HepG2 (cell line): ENCODE results near the gene SH2B2. TPM values are rescaled to one million over a fixed set of nuclear protein-coding genes. Genes with fewer than 3 reads are reported as not detected.

Experiments used
- ATAC-seq: fragments of 200-7000 bp; cut with Tn5 transposase; 3 replicates; pipeline ENCODE4 v1.9.1; 2020; ENCODE audit warnings: mild to moderate bottlenecking, moderate library complexity
- BruUV-seq: library from RNA; stranded (reverse); fragments of 400-500 nt; replicated peaks from 2 replicates; lab custom pipeline; 2021; lab: Mats Ljungman, UMichigan
- CTCF ChIA-PET: fragments of 300-600 bp; formaldehyde crosslinking; extraction: SDS; loops from one replicate; lab custom pipeline; 2021; ENCODE audit warnings: low total read pairs, inconsistent platforms, low intra/inter-chr PET ratio; lab: Yijun Ruan, JAX
- POLR2A ChIA-PET: fragments of 350-600 bp; sonication (Branson Sonifier 250); formaldehyde crosslinking; loops from one replicate; lab custom pipeline; 2020; ENCODE audit warnings: antibody characterized with exemption, inconsistent platforms; lab: Yijun Ruan, JAX
- DNase-seq: peaks from one replicate; pipeline ENCODE4 v3.0.0-alpha.2; 2015; ENCODE audit warnings: low spot score
- FAIRE-seq: peaks from 3 replicates; lab custom pipeline; 2011; peaks lifted over from hg19 to GRCh38; lab: Jason Lieb, UNC
- H2AFZ ChIP-seq: one replicate; pipeline ENCODE4 v1.6.1; 2011; ENCODE audit warnings: low read length, inconsistent platforms
- H3K27ac ChIP-seq: fragments of 300-600 bp; 3 replicates; pipeline ENCODE4 v1.8.0; 2011; ENCODE audit warnings: mixed run types, mild to moderate bottlenecking, mixed read lengths, low read length, inconsistent platforms; ENCODE audit not compliant: insufficient read depth; ENCODE audit errors: extremely low read length
- H3K27me3 ChIP-seq, 2 experiments: fragments of 200-600 bp in 1 of 2; 2 replicates in 1 of 2; 3 replicates in 1 of 2; pipeline versions ENCODE4 v1.6.0 to v1.8.0; 2011; ENCODE audit warnings: low read length in 2 of 2, mild to moderate bottlenecking in 2 of 2, moderate library complexity in 2 of 2, inconsistent platforms in 1 of 2; ENCODE audit not compliant: insufficient read depth in 2 of 2, control insufficient read depth in 1 of 2
- H3K36me3 ChIP-seq, 2 experiments: fragments of 200-600 bp in 1 of 2; replicated peaks in 1 of 2; 2 replicates in 1 of 2; 3 replicates in 1 of 2; pipeline versions ENCODE4 v1.5.1 to v1.8.0; 2011; ENCODE audit warnings: low read length in 2 of 2, inconsistent platforms in 1 of 2; ENCODE audit not compliant: insufficient read depth in 2 of 2, control insufficient read depth in 1 of 2
- H3K4me1 ChIP-seq: 2 replicates; pipeline ENCODE4 v1.5.1; 2012; ENCODE audit warnings: low read length, inconsistent platforms; ENCODE audit not compliant: insufficient read depth
- H3K4me2 ChIP-seq: 2 replicates; pipeline ENCODE4 v1.6.0; 2011; ENCODE audit warnings: low read depth, low read length, inconsistent platforms
- H3K4me3 ChIP-seq, 3 experiments: fragments of 200-600 bp in 1 of 3; sonication (generic), shearing (Covaris generic) in 1 of 3; replicated peaks in 1 of 3; 2 replicates each; pipeline ENCODE4 v1.5.1; 2011 to 2016; ENCODE audit warnings: low read length in 3 of 3, inconsistent platforms in 2 of 3, low read depth in 2 of 3, mild to moderate bottlenecking in 2 of 3, control low read depth in 1 of 3, mixed read lengths in 1 of 3; ENCODE audit not compliant: insufficient read depth in 1 of 3
- H3K79me2 ChIP-seq: one replicate; pipeline ENCODE4 v1.6.1; 2011; ENCODE audit warnings: low read length, inconsistent platforms; ENCODE audit not compliant: insufficient read depth
- H3K9ac ChIP-seq: 2 replicates; pipeline ENCODE4 v1.6.0; 2011; ENCODE audit warnings: mild to moderate bottlenecking, low read depth, low read length, inconsistent platforms; ENCODE audit not compliant: insufficient read depth
- H3K9me3 ChIP-seq: 2 replicates; pipeline ENCODE4 v1.5.1; 2012; ENCODE audit warnings: mild to moderate bottlenecking, low read length
- H4K20me1 ChIP-seq: 2 replicates; pipeline ENCODE4 v1.6.0; 2011; ENCODE audit warnings: inconsistent platforms, mild to moderate bottlenecking, low read length, moderate library complexity; ENCODE audit not compliant: insufficient read depth
- AGO2 ChIP-seq: fragments of 200-400 bp; formaldehyde crosslinking; optimal IDR thresholded peaks from 2 replicates; pipeline ENCODE3; 2017; ENCODE audit warnings: mild to moderate bottlenecking, low read depth, low read length, moderate library complexity
- ELF3 ChIP-seq: IDR thresholded peaks from 2 replicates; pipeline ENCODE4 v1.6.1; 2016; ENCODE audit warnings: missing genetic modification reagents, missing compliant biosample characterization
- NFYB ChIP-seq: sonication (generic); formaldehyde crosslinking; IDR thresholded peaks from 2 replicates; pipeline ENCODE4 v1.4.0; 2020; ENCODE audit warnings: missing genetic modification reagents
- PAWR ChIP-seq: sonication (generic); formaldehyde crosslinking; IDR thresholded peaks from 2 replicates; pipeline ENCODE4 v1.4.0; 2020; ENCODE audit warnings: missing genetic modification reagents, mild to moderate bottlenecking, borderline replicate concordance
- ZNF12 ChIP-seq: sonication (generic); formaldehyde crosslinking; IDR thresholded peaks from 2 replicates; pipeline ENCODE4 v1.5.0; 2020; ENCODE audit warnings: missing genetic modification reagents
- ZNF326 ChIP-seq: sonication (generic); formaldehyde crosslinking; IDR thresholded peaks from 2 replicates; pipeline ENCODE4 v1.4.0; 2020; ENCODE audit warnings: missing genetic modification reagents, borderline replicate concordance
- WGBS: methylation state at CpG from one replicate; pipeline ENCODE4 v1.1.6; 2017; ENCODE audit warnings: low lambda C conversion rate; 5-methylcytosine and 5-hydroxymethylcytosine counted together
- in situ Hi-C: cut with HindIII; loops from 2 replicates; pipeline ENCODE4 v1.10.0; 2017; ENCODE audit warnings: low pct_unique_long_range_greater_than_20kb; ENCODE audit not compliant: extremely low pct_ligation_motif_present
- intact Hi-C: fragments of 100-400 bp; cut with micrococcal nuclease; formaldehyde crosslinking; loops from one replicate; pipeline ENCODE4 v1.10.0; 2022; ENCODE audit not compliant: unreplicated experiment
- polyA plus RNA-seq, 8 experiments: library from polyadenylated mRNA; depleted of rRNA in 3 of 8; stranded (reverse) in 7 of 8; unstranded in 1 of 8; fragments of >200 nt; fragmentation: Illumina TruSeq in 4 of 8; extraction: Trizol in 4 of 8; gene quantifications; 2 replicates each; pipeline versions ENCODE4 v1.2.1 to v1.2.3, GENCODE V29; 2011 to 2016; ENCODE audit warnings: low read depth in 4 of 8, missing spikeins in 1 of 8, mixed read lengths in 1 of 8; ENCODE audit not compliant: insufficient read depth in 1 of 8
- total RNA-seq, 5 experiments: library from RNA; depleted of rRNA; stranded (reverse); fragments of >200 nt; fragmentation: Illumina TruSeq; extraction: Trizol; gene quantifications; 2 replicates each; pipeline ENCODE4 v1.2.3, GENCODE V29; 2016; ENCODE audit warnings: low read depth in 1 of 5
- TF ChIP-seq, protein P1 (sequence below): sonication (generic); formaldehyde crosslinking; IDR thresholded peaks from 2 replicates; pipeline ENCODE4 v1.4.0; 2020; ENCODE audit warnings: mild to moderate bottlenecking, missing genetic modification reagents
- TF ChIP-seq, protein P2 (sequence below): sonication (generic); formaldehyde crosslinking; IDR thresholded peaks from 2 replicates; pipeline ENCODE4 v1.8.0; 2022; ENCODE audit warnings: missing genetic modification reagents, mild to moderate bottlenecking, inconsistent platforms, borderline replicate concordance
- TF ChIP-seq, protein P3 (sequence below): sonication (generic); formaldehyde crosslinking; IDR thresholded peaks from 2 replicates; pipeline ENCODE4 v1.4.0; 2020; ENCODE audit warnings: missing genetic modification reagents
- TF ChIP-seq, protein P4 (sequence below): IDR thresholded peaks from 2 replicates; pipeline ENCODE4 v1.6.1; 2016; ENCODE audit warnings: missing biosample characterization, missing genetic modification reagents, low read depth
- TF ChIP-seq, protein P5 (sequence below): IDR thresholded peaks from 2 replicates; pipeline ENCODE4 v1.6.1; 2016

Gene SH2B2
- total and polyA plus RNA-seq, 2 of the 13 experiments (the other 11 are each of a cell fraction or from before 2014, with no cell fraction given): 0.46 to 1.3 TPM

DNA sequence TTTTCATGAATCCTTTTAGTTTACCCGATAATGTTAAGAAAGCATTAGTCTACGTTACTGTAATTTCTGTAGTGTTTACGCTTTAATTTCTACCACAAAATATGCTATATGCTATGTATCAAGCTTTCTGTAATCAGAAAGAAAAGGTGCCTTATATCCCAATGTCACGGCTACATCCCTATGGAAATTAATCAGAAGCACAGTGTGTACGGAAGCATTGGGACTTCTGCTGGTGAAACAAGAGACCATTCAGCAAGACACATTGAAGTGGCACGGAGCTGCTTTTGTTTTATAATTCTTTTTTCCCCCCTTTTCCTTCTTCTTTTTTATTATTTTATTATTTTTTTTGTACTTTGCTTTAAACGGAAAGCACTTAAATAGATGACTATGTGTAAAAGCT, 31.2 kb upstream of the SH2B2 start:
- Histone ChIP-seq H4K20me1 (no peaks in the 10 kb centered on the region), H3K27ac (peak overlapping the region; percentile 43), H3K9me3 (no peaks in the 10 kb centered on the region), H3K4me3 (no peak overlapping the region), H3K79me2 (no peaks in the 10 kb centered on the region), H3K27me3 (no peaks in the 10 kb centered on the region), H2AFZ (no peak overlapping the region), H3K9ac (no peak overlapping the region), H3K4me2 (no peak overlapping the region), H3K4me1 (peaks cover 70% of the 10 kb centered on the region), H3K36me3 (peaks cover 0 to under 1% of the 10 kb centered on the region in 2 experiments; a peak in 1 of 5 replicates)
- WGBS: 95% methylated on average over 7 of the region's 7 CpGs
- ChIA-PET CTCF (no interaction called here), POLR2A (no interaction called here)
- in situ Hi-C loops (loop anchor here (10.0 to 25.0 kb wide), 2 partner anchors 441 to 568 kb away; partner anchors contain the start of gene CUX1), intact Hi-C loops (no loop called here)
- DNase-seq (no peak), ATAC-seq (no peak), FAIRE-seq (no peak)
- TF ChIP-seq ELF3 (CRISPR knock-in tag) (no peak), PAWR (CRISPR knock-in tag) (no peak), NFYB (CRISPR knock-in tag) (no peak)
- TF ChIP-seq, protein P1, sequence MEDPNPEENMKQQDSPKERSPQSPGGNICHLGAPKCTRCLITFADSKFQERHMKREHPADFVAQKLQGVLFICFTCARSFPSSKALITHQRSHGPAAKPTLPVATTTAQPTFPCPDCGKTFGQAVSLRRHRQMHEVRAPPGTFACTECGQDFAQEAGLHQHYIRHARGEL: no peak
- TF ChIP-seq, protein P2, sequence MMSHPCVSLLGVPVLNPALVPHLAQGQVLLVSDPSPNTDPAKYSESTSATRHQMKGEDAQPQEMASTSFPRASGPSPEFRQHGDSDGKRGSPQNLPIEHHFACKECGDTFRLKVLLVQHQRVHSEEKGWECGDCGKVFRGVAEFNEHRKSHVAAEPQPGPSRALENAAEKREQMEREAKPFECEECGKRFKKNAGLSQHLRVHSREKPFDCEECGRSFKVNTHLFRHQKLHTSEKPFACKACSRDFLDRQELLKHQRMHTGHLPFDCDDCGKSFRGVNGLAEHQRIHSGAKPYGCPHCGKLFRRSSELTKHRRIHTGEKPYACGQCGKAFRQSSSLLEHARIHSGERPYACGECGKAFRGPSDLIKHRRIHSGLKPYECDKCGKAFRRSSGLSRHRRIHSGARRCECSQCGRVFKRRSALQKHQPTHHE (CRISPR knock-in tag): no peak
- BruUV-seq: no TSS peak

GRCh38 chr7:102255916-102256315, 30.8 kb upstream of the SH2B2 start:
- FAIRE-seq (no peak), DNase-seq (no peak), ATAC-seq (no peak)
- H3K79me2 ChIP-seq: no peaks in the 10 kb centered on the region
- H3K27me3 ChIP-seq: no peaks in the 10 kb centered on the region
- POLR2A ChIA-PET: no interaction called here
- H3K27ac ChIP-seq: peak overlapping the region; percentile 43
- no TSS peak for BruUV-seq
- H4K20me1 ChIP-seq: no peaks in the 10 kb centered on the region
- no peak overlapping the region; the same call in 1 of the 2 replicates for H3K4me2 ChIP-seq
- intact Hi-C loops: no loop called here
- CTCF ChIA-PET: no interaction called here
- in situ Hi-C loops: loop anchor here (10.0 to 25.0 kb wide), 2 partner anchors 441 to 569 kb away; partner anchors contain the start of gene CUX1
- 71% methylated on average over 15 of the region's 15 CpGs for WGBS
- H3K9ac ChIP-seq: no peak overlapping the region
- H2AFZ ChIP-seq: no peak overlapping the region
- no peak overlapping the region for H3K4me3 ChIP-seq
- peaks cover 70% of the 10 kb centered on the region for H3K4me1 ChIP-seq
- H3K9me3 ChIP-seq: no peaks in the 10 kb centered on the region
- H3K36me3 ChIP-seq: no peaks in the 10 kb centered on the region
- TF ChIP-seq, protein P3, sequence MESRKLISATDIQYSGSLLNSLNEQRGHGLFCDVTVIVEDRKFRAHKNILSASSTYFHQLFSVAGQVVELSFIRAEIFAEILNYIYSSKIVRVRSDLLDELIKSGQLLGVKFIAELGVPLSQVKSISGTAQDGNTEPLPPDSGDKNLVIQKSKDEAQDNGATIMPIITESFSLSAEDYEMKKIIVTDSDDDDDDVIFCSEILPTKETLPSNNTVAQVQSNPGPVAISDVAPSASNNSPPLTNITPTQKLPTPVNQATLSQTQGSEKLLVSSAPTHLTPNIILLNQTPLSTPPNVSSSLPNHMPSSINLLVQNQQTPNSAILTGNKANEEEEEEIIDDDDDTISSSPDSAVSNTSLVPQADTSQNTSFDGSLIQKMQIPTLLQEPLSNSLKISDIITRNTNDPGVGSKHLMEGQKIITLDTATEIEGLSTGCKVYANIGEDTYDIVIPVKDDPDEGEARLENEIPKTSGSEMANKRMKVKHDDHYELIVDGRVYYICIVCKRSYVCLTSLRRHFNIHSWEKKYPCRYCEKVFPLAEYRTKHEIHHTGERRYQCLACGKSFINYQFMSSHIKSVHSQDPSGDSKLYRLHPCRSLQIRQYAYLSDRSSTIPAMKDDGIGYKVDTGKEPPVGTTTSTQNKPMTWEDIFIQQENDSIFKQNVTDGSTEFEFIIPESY (CRISPR knock-in tag): 0 out of 2 replicates have a peak, but pooled peaks have one; percentile 12
- no peak for TF ChIP-seq ZNF12 (CRISPR knock-in tag)
- TF ChIP-seq, protein P4, sequence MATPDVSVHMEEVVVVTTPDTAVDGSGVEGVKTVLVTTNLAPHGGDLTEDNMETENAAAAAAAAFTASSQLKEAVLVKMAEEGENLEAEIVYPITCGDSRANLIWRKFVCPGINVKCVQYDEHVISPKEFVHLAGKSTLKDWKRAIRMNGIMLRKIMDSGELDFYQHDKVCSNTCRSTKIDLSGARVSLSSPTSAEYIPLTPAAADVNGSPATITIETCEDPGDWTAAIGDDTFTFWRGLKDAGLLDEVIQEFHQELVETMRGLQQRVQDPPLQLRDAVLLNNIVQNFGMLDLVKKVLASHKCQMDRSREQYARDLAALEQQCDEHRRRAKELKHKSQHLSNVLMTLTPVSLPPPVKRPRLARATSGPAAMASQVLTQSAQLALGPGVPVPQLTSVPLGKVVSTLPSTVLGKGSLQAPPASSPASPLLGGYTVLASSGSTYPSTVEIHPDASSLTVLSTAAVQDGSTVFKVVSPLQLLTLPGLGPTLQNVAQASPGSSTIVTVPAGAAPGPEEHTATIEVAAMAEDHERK (CRISPR knock-in tag): no peak
- TF ChIP-seq, protein P5, sequence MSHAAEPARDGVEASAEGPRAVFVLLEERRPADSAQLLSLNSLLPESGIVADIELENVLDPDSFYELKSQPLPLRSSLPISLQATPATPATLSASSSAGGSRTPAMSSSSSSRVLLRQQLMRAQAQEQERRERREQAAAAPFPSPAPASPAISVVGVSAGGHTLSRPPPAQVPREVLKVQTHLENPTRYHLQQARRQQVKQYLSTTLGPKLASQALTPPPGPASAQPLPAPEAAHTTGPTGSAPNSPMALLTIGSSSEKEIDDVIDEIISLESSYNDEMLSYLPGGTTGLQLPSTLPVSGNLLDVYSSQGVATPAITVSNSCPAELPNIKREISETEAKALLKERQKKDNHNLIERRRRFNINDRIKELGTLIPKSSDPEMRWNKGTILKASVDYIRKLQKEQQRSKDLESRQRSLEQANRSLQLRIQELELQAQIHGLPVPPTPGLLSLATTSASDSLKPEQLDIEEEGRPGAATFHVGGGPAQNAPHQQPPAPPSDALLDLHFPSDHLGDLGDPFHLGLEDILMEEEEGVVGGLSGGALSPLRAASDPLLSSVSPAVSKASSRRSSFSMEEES (CRISPR knock-in tag): no peak
- peak; percentile 36 for TF ChIP-seq AGO2
- no peak for TF ChIP-seq ZNF326 (CRISPR knock-in tag)
